ENCODE data around the gene ADGRD1.

The ADGRD1 gene

DNA sequence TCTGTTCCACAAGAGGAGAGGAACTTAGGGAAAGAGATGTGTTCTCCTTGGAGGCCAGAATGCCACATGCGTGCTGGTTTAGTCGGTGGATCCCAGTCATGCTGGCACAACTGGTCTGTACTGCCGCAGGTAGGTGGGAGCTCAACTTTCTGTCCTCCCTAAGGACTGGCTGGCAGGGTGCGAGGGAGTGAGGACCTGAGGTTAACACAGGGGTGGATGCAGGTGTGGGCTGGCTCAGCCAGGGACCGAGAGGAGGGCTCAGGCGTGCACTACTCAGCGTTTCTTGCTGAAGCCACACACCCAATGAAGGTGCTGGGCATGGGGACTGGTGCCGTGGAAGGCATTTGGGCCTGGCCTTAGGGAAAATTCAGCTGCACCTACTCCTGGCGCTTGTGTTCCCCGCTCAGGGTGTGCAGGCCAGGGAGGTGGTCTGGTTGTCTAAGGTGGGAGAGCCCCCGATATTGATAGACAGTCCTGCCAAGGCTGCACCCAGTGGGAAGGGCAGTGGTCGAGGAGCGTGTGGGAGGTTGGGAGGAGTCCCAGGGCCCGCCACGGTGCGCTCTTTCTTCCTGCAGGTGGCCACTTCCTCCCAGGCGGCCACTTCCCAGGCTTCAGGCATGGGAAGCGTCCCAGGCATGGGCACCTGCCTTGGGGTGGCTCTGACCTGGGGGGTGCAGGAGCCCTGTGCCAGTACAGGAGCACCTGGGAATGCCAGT, 138.4 kb downstream of the ADGRD1 start:
- DNase-seq (ENCODE audit: low read depth): no peak

DNA sequence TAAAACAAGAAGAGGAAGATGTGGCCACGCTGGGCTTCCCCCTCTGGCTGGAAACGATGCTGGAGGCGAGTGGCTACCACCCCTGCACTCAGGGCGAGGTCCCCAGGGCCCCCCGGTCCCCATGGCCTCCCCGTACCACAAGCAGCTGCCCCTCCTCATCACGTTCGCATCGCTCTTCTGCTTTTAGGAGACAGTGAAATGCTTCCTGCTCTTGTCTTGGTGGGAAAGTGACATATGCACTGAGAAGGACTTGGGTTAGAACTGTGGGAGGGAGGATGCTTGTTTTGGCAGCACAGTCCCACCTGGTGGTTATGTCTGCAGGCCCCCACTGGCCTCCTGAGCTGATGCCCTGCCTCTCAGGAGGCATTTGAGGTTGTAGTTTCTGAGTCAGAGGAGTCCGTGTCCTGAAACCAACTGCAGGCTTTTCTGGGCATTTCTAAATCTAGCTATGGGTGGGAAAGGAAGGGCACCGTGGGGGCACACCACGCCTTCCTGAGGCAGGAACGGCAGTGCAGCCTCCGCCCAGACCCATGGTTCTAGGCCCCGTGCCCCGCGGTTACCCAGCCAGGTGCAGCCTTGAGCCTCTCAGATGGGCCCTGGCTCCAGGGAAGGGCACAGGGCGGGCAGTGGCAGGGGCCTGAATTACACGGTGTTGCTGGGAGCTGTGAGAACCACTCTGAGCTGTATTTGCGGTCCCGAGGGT, 139.3 kb downstream of the ADGRD1 start:
- DNase-seq (ENCODE audit: low read depth): no peak

DNA sequence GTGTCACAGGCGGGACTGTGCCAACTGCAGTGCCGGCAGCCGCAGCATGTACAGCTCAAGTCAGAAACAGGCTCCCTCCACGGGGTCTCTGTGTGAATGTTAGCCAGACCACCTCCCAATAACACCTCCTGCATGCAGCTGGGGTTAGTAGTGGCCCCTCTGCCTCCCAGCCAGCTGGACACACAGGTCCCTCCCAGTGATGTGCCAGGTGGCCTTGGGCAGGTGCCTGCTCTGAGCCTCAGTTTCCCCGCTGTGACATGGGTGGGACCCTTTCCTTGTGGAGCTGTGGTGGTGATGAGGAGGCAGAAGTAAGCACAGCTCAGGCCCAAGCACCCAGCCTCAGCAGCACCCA, 139.9 kb downstream of the ADGRD1 start:
- DNase-seq (ENCODE audit: low read depth): no peak

DNA sequence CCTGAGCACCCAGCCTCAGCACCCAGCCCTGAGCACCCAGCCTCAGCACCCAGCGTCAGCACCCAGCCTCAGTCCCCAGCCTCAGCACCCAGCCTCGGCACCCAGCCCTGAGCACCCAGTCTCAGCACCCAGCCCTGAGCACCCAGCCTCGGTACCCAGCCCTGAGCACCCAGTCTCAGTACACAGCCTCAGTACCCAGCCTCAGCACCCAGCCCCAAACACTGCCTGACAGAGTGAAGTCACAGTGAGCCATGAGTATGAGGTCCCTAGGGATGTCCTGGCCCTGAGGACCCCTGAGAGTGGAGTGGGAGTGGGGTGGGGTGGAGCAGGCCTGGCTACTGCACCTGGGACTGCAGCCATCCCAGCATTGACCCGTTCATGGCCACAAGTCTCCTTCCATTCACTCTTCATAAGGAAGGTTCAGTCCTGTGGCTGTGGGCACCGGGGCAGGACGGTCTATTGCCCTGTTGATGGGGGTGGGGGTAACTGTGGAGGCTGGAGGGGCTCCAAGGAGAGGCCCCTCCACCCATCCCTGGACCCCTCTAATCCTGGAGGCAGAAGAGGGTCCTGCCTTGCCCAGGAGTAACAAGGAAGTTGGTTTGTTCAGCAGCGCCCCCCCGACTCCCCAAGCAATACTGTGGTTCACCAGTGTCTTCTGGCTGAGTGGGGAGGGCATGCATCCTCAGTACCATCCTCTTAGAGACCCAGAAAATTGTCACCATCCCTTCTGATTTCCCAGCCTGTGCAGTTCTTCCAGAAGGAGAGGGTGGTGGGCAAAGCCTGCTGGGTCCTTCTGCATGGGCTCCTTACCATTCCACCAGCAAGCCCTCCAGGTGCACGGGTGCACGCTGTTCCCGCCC, 140.5 kb downstream of the ADGRD1 start:
- DNase-seq (ENCODE audit: low read depth): no peak

DNA sequence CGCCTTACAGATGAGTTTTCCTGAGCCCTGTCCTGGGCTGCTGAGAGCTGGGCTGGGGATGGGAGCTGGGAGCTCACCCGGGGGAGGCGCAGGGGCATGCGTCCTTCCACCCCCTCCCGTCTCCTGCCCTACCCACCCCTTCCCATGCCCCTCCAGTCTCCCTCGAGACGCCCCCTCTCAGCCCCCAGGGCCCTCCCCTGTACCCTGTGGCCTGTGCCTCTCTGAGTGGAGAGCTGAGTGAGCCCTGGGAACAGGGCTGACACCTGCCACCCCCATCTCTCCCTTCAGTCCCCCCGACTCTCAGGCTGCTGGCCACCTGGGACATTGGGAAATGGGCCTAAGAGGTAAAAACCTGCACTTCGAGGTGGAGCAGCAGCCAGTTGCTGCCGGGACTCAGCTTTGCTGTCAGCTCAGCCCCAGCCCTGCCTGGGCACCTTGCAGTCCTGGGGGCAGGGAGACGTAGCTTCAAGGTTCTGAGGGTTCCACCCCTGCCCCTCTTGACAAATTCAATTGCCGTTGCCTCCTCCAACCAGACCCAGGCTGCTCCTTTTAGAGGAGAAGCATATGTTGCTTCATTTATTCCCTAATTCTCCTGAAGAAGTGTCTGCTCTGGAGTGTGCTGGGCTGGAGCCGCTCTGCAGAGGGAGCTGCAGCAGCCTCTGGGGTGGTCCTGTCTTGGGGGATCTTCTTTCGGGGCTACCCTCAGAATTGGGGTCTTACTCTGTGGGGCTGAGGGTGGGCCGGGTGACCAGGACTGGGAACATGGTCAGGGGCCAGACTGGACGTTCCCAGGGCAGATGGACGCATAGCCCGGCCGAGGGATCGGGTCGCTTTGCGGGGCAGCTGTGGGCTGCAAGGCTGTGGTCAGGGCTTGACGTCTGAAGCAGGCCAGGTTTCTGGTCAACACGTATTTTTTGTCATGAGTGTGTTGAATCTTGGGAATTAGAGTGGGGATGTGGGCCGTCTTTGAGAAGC, 141.4 kb downstream of the ADGRD1 start:
- DNase-seq (ENCODE audit: low read depth): no peak

DNA sequence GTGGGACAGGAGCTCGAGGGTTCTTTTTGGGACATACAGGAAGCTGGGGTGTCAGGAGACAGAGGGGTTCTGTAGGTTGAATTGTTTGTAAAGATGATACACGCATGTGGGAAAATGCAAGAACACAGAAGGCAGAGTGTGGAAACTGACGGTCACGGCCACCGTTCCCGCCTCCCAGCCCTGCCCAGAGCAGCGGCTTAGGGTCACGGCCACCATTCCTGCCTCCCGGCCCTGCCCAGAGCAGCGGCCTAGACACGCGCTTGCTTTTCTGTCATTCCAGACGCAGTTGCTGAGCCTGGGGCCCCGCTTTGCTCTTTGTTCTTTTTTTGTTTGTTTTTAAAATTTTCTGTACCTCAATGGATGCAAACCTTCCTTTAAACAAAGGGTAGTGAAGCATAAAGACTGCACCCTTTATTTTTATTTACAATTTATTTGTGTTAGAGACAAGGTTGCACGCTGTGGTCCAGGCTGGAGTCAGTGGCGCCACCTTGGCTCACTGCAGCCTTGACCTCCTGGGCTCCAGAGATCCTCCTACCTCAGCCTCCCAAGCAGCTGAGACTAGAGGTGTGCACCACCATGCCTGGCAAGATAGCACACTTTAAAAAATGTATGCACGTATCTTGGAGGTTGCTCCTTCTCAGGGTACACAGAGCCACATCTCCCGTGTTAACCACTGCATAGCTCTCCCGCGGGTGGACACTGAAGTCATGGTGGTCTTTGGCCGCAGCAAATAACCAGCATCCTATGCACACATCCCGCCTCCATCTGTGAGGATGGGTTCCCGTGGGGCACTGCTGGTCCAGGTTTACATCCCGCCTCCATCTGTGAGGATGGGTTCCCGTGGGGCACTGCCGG, 142.3 kb downstream of the ADGRD1 start:
- no peak for DNase-seq (ENCODE audit: low read depth)

DNA sequence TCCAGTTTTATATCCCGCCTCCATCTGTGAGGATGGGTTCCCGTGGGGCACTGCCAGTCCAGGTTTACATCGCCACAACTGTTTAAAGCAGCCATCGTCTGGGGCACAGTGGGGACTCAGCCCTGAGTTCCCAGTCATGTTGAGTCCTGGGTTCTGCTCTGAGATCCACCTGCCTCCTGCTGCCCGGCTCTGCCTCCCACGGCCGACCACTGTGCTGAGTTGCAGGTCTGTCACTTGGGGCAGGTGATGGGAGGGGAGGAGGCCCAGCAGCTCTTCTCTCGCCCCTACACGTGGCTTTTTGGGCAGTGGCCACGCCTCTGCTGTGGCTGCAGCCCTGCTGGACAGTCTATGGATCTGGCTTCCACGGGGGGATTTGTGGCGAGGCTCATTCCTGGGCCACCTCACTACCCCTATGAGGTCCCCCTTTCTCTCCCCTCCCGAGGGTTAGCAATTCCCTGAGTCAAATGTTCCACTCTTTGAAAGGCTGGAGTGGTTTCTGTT, 143.0 kb downstream of the ADGRD1 start:
- DNase-seq (ENCODE audit: low read depth): no peak

DNA sequence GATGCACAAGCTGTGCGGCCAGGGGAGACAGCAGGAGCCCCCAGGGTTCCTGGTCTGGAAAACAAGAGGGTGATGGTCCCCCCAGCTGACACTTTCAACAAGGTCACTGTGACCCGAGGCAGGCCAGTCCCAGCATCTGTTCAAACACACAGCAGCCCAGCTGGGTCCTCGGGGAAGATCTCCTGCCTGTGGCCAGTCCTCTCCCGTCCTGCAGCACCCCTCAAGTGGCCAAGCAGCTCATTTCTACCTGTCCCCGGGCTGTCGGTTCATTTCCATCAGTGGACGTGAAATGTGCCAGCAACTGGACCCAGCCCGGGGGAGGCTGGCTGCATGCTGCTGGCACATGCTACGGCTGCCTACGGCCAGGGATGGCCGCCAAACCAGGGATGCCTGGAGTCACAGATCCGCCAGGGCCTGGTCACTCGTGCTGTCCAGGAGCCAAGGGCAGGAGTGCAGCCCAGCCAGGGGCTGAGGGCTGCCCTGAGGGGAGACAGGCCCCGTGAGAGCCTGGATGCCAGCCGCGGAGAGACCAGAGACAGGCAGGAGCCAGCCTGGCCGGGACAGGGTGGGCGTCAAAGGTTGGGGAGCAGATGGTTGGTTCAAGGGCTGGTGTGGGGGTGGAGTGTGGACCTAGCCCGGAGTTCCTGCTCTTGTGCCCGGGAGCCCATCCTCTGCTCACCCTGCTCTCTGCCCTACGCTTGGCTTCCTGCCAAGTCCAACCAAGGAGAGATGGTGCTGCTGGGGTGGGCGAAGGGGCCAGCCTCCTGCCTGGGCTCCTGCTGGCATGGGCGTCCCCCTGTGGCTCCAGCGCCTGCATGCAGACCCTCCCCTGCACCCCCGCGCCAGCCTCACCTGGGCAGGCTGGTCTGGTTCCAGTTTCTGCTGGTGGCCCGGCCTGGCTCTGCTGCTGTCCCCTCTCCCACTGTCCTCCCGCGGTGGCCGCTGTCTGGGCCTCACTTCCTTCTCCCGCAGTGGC, 143.8 kb downstream of the ADGRD1 start:
- no peak for DNase-seq (ENCODE audit: low read depth)

DNA sequence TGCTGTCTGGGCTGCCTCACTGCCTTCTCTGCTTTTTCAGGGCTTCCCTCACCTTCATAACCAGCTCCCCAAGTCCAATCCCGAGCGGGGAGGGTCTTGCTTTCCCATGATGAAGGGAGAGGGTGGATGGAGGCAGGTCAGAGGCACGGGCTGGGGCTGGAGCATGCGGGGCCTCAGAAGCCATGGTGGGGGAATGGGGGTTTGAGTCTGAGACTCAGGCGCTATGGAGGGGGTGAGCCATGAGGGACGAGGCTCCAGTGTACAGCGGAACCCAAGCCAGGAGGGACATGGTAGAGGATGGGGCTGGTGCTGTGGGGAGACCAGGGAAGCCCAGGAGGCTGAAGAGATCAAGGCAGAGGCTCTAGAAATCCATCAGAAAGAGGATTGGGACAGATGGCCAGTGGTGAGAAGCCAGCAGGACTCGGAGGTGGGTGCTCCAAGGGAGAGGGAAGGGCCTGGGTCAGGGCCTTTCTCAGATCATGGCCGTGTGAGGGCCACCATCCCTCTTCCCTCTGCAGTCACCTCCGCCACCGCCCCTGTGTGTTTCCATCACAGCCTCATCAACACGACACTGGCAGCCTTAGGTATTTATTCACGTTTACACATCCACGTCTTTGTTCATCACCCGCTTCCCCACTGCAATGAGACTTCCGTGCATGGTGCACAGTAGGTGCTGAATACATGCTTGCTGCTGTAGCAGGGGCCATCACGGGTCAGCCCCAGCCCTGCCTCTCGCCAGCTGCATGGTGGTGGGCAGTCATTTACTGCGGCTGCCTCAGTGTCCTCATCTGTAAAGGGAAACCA, 144.7 kb downstream of the ADGRD1 start:
- no peak for DNase-seq (ENCODE audit: low read depth)

DNA sequence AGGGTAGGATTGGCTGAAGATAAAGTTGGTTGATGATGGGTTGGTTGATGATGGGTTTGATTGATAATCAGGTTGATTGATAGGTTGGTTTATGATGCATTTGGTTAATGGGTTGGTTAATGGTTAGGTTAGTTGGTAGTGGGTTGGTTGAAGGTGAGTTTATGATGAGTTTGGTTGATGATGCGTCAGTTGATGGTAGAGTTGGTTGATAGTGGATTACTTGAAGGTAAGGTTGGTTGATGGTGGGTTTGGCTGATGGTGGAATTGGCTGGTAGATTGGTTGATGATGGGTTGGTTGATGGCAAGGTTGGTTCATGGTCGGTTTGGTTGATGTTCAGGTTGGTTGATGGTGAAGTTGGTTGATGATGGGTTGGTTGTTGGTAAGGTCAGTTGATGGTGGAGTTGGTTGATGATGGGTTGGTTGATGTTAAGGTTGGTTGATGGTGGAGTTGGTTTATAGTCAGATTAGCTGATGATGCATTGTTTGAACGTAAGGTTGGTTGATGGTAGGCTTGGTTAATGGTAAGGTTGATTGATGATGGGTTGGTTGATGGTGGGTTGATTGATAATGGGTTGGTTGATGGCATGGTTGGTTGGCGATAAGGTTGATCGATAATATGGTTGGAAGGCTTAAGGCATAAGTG, 146.4 kb downstream of the ADGRD1 start:
- DNase-seq (ENCODE audit: low read depth): no peak

DNA sequence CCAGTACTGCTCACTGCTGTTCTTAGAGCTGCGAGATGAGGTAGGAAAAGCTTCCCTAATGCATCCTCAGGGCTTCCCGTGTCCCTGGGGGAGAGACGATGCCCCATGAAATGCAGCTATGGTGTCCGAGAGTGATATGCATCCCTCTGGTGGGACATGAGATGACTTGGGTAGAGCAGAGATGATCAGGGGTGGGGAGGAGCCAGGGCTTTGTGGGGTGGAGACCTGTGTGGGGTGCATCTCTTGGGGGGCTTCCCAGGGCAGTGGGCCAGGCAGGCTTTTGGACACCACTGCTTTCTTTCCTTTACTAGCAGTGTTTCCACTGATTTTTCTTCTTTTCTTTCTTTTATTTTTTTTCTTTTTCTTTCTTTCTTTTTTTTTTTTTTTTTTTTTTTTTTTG, 147.3 kb downstream of the ADGRD1 start:
- no peak for DNase-seq (ENCODE audit: low read depth)

DNA sequence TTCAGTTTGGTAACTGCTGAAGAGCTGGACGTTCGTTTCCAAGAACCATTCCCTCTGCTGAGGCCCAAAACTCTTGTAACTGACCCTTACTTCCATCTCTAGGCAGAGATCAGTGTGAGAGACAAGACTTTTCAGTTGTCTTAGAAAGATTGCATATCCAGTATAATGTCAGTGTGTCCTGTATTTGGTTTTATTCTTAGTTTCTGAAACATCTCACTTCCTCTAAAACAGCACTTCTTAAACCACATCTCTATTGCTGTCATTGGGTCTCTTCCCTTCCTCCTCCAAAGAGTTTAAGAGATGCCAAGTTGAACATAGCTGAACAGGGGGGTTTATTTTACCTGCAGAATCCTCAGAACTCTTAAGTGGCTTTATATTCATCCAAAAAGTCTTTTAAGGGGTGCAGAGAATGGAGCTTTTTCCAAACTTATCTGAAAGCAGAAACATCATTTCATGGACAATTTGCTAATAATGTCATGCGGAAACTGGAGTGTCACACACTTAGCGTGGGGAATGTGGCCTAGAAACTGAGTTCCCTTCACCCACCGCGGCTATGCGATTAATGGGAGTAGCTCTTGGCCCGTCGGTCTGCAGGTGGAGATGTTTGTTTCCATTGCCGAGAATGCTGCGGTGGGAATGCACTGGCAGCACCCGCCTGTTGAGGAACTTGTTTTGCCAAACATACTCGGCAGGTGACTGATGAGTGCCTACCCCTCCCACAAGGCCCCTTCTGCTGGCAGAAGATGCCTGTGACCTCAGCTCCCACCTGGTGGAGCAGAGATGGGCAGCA, 148.2 kb downstream of the ADGRD1 start:
- no peak for DNase-seq (ENCODE audit: low read depth)

DNA sequence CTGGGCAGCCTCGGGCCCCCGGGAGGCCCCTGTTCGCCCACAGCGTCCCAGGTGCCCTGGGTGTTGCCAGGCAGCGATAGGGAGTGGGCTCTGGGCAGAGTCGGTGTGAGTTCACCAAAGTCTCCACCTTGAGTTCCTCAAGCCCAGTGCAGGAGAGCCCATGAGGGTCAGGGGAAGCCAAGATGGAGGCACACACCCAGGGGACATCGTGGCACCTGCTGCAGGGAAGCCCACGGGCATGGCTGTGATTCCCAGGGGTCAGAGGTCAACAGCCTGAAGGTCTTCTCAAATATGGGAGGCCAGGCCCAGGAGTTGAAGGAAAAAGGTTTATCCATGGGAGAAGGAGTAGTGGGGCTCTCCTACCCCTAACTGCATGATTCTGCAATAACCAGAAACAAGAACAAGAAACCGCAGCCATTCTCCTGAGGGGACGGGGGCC, 148.8 kb downstream of the ADGRD1 start:
- DNase-seq (ENCODE audit: low read depth): no peak

DNA sequence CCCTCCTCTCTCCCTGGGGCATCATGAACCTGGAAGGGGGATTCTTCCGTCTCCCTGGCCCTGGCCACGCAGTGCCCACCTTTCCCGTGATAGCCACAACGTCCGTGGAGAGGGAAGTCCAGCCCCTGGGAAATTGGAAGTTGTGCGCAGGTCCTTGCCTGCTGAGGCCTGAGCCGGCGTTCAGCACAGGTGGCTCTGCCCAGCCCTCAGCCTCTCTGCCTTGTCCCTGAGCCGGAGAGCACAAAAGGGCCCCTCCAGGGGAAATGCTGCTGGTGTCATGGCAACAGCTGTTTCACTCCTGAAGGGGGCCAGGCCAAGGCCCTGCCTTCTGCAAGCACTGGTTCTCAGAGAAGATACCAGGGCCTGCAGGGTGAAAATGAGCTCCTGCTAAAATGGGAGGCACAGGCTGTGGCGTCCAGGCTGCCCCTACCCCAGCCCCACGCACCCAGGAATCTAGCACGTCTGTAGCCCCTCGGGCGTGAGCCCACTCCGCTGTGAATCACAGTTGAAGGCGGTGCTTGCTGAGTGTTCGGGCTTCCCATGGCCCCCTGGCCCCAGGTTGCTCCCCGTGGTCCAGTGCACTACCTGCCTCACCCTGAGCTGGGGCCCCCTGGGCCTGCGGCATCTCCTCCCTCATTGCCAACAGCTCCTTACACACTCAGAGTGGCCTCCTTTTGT, 149.4 kb downstream of the ADGRD1 start:
- no peak for DNase-seq (ENCODE audit: low read depth)

DNA sequence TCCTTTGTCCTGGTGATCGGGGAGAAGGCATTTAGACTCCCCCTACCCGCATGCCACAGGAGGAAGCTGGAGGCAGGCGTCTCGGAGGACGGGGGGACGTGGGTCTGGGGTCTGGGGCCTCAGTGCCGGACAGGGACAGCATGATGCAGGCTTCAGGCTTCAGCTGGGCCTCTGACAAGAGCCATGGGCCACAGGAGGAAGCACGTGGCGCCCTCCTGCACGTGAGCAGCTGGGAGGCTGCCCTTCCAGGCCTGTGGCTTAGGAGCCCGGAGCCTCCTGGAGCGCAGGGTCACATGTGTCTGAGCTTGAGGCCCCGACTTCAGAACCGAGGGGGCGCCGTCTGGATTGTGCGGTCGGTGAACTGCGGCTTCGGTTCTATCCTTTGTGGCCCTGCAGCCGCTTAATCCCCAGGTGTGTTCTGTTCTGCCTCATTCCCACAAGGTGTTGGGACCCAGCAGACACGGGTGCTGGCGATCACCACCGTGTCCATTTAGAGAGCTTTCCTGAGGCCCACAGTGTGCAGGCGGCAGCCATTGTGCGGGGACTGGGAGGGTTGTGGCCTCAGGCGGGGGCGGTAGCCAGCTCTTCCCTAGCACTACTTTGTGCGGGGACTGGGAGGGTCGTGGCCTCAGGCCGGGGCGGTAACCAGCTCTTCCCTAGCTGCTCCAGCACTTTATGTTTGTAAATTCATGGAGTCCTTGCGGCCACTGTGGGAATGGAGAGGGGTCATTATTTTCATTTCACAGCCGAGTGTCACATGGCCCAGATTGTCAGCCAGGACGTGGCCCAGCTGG, 150.2 kb downstream of the ADGRD1 start:
- no peak for DNase-seq (ENCODE audit: low read depth)
